ENCODE results near the gene RNASE8. TPM values are rescaled to one million over a fixed set of nuclear protein-coding genes. Genes with fewer than 3 reads are reported as not detected.

The RNASE8 gene
- total RNA-seq, 3 donors from 2014 or later (not counting 1 experiment from before 2014, with no cell fraction given) = not detected

- intact Hi-C loops (cut with micrococcal nuclease) = no loop called here
- peaks cover 27 to 30% of the 10 kb centered on the region in 2 donors for H3K27me3 Mint-ChIP-seq (ENCODE audit: low read depth in 2 of 2)
- H3K4me3 ChIP-seq (ENCODE audit: low read length) = no peak within 1 kb of the TSS
- TF ChIP-seq, protein P1, sequence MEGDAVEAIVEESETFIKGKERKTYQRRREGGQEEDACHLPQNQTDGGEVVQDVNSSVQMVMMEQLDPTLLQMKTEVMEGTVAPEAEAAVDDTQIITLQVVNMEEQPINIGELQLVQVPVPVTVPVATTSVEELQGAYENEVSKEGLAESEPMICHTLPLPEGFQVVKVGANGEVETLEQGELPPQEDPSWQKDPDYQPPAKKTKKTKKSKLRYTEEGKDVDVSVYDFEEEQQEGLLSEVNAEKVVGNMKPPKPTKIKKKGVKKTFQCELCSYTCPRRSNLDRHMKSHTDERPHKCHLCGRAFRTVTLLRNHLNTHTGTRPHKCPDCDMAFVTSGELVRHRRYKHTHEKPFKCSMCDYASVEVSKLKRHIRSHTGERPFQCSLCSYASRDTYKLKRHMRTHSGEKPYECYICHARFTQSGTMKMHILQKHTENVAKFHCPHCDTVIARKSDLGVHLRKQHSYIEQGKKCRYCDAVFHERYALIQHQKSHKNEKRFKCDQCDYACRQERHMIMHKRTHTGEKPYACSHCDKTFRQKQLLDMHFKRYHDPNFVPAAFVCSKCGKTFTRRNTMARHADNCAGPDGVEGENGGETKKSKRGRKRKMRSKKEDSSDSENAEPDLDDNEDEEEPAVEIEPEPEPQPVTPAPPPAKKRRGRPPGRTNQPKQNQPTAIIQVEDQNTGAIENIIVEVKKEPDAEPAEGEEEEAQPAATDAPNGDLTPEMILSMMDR (IDR thresholded peaks at IDR 0.05) = no peak
- WGBS (ENCODE audit: insufficient coverage) = 81% methylated on average over 5 of the region's 5 CpGs
- no peak within 1 kb of the TSS for H3K4me3 Mint-ChIP-seq
- H3K36me3 ChIP-seq (ENCODE audit: control insufficient read depth, insufficient read depth, low read length) = no peaks in the 10 kb centered on the region
- no peaks in the 10 kb centered on the region for H3K4me1 Mint-ChIP-seq
- no peak within 1 kb of the TSS for H3K27ac ChIP-seq (ENCODE audit: low read length)
- H3K4me1 ChIP-seq (ENCODE audit: control insufficient read depth, insufficient read depth, low read length) = no peaks in the 10 kb centered on the region
- H3K9me3 Mint-ChIP-seq = no peaks in the 10 kb centered on the region
- ATAC-seq (no peak), DNase-seq (no peak)
- H3K36me3 Mint-ChIP-seq = no peaks in the 10 kb centered on the region
- no peaks in the 10 kb centered on the region for H3K9me3 ChIP-seq (ENCODE audit: control insufficient read depth, insufficient read depth, low read length)
- no peaks in the 10 kb centered on the region for H3K27me3 ChIP-seq (ENCODE audit: control insufficient read depth, insufficient read depth, low read length)
- no peak within 1 kb of the TSS for H3K27ac Mint-ChIP-seq
These were observed 22.9 kb upstream of the RNASE8 start, which contains the start of gene RNASE13 for GRCh38 chr14:21034707-21035106. RNASE13 (minus strand) TSS chr14:21034807; CDS start chr14:21034288, 519 bp downstream.

DNA sequence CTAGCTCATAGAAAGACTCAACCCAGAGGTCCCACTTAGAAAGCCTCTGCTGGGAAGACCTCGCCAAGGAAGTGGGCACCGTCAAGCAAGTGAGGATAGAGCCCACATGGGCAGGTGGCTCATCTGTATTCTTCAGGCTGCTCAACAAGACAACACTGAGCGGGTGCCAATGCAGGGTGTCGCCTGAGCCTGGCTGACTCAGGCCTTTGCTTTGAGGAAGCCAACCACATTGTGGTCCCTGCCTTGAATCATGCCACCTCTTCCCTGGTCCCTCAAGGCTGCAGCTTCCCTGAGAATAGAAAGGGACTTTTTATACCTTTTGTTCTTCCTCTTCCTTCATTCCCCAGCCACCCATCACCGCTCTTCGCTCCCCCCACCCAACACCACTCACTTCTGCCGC lies 20.9 kb upstream of the RNASE8 start:
- no peaks in the 10 kb centered on the region for H3K4me1 ChIP-seq (ENCODE audit: control insufficient read depth, insufficient read depth, low read length)

GRCh38 chr14:21037156-21037555 lies 20.5 kb upstream of the RNASE8 start:
- no peaks in the 10 kb centered on the region for H3K9me3 ChIP-seq (ENCODE audit: control insufficient read depth, insufficient read depth, low read length)
- H3K4me3 Mint-ChIP-seq = no peak overlapping the region
- DNase-seq = no peak
- H3K27me3 Mint-ChIP-seq (ENCODE audit: low read depth in 2 of 2) = peaks cover 24 to 28% of the 10 kb centered on the region in 2 donors
- H3K36me3 ChIP-seq (ENCODE audit: control insufficient read depth, insufficient read depth, low read length) = no peaks in the 10 kb centered on the region
- H3K4me3 ChIP-seq (ENCODE audit: low read length) = no peak overlapping the region
- WGBS (ENCODE audit: insufficient coverage) = 93% methylated on average over 3 of the region's 3 CpGs
- H3K27me3 ChIP-seq (ENCODE audit: control insufficient read depth, insufficient read depth, low read length) = no peaks in the 10 kb centered on the region
- intact Hi-C loops (cut with micrococcal nuclease) = no loop called here
- H3K27ac ChIP-seq (ENCODE audit: low read length) = no peak overlapping the region
- no peaks in the 10 kb centered on the region for H3K9me3 Mint-ChIP-seq
- no peaks in the 10 kb centered on the region for H3K4me1 ChIP-seq (ENCODE audit: control insufficient read depth, insufficient read depth, low read length)
- no peaks in the 10 kb centered on the region for H3K36me3 Mint-ChIP-seq
- ATAC-seq = no peak
- TF ChIP-seq, protein P1 (IDR thresholded peaks at IDR 0.05) = no peak
- no peak overlapping the region for H3K27ac Mint-ChIP-seq
- no peaks in the 10 kb centered on the region for H3K4me1 Mint-ChIP-seq

More for the DNA sequence above, 20.9 kb upstream of the RNASE8 start:
- ATAC-seq (no peak), DNase-seq (no peak)
- intact Hi-C loops (cut with micrococcal nuclease) = no loop called here
- Histone ChIP-seq H3K27me3 (ENCODE audit: control insufficient read depth, insufficient read depth, low read length) (no peaks in the 10 kb centered on the region), H3K27ac (ENCODE audit: low read length) (no peak overlapping the region), H3K4me3 (ENCODE audit: low read length) (no peak overlapping the region), H3K9me3 (ENCODE audit: control insufficient read depth, insufficient read depth, low read length) (no peaks in the 10 kb centered on the region), H3K36me3 (ENCODE audit: control insufficient read depth, insufficient read depth, low read length) (no peaks in the 10 kb centered on the region)
- WGBS (ENCODE audit: insufficient coverage) = 85% methylated on average over 7 of the region's 7 CpGs
- Mint-ChIP-seq H3K27me3 (ENCODE audit: low read depth in 2 of 2) (peaks cover 24 to 27% of the 10 kb centered on the region in 2 donors), H3K4me1 (no peaks in the 10 kb centered on the region), H3K36me3 (no peaks in the 10 kb centered on the region), H3K27ac (no peak overlapping the region), H3K9me3 (no peaks in the 10 kb centered on the region), H3K4me3 (no peak overlapping the region)
- TF ChIP-seq, protein P1 (IDR thresholded peaks at IDR 0.05) = no peak

Measured in natural killer cell (primary cell).